Subcutaneous preadipocyte (primary cell): ENCODE results near the gene KHDC1L. TPM values are rescaled to one million over a fixed set of nuclear protein-coding genes. Genes with fewer than 3 reads are reported as not detected.

Experiments used
- total RNA-seq: library from RNA; depleted of rRNA; stranded (reverse); fragments of >200 nt; gene quantifications from 2 replicates; pipeline ENCODE4 v1.2.3, GENCODE V29; 2012

KHDC1L gene, protein sequence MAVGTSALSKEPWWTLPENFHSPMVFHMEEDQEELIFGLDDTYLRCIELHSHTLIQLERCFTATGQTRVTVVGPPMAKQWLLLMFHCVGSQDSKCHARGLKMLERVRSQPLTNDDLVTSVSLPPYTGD
- total RNA-seq, result not detected in 2 replicates

DNA sequence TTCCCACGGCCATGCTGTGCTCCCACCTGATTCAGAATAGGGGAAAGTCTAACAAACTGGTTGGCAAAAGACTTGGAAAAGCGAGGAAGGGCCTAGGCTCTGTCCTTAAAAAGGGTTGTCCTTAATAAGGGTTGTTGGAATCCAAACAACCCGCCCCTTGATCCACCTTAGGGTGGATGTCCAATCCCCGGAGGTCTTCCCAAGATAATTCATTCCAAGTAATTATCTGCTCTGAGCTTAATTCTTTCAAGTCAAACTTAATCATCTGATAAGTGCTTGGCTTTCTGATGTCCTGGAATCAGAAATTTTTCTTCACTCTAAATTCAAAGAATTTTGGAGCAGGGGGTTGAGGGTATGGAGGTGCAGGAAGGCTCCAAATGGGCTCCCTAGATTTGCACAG lies at the start of gene KHDC1L:
Gene KHDC1L, minus strand, starts transcription at position 101 of the 400 bp plus-strand sequence. Its CDS starts 88 bp downstream, at position 13.

DNA sequence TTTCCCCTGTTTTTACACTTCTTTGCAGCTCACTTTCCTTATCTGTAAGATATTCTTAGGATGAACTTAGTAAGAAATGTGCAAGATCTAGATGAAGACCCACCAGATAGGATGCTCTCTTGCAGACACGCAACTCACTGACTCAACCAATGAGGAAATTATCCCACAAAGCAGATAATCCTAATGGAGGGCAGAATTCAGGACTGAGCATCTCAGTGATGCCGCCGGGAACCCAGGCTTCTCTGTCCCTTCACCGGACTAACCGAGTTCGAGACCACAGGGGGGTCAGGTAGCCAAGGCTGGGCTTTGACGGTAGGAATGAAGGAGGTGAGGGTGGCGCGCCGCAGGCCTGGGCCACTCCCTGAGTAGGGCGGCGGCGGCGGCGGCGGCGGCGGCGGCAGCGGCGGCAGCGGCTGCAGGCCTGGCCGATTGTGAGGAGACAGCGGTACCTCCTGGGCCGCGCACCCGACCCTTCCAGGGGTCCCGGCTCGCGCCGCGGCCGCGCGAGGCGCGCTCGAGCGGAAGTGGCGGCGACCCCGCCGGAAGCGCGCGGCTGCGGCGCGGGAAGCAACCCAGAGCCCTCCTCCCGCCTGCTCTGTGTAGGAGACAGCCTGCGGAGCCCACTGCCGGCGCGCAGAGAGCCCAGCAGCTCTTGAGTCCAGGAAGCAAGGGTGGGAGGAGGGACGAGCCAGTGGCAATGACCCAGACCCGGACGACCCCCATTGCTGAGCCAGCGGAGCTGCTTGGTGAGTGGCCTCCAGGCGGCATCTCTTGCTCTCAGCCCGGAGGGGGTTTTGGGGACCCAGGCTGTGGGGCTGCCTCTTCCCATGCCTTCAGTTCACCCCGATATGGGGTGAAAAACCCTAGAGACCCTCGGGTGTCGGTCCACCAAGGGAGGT lies 37.6 kb upstream of the KHDC1L start, which contains the start of gene KHDC1:
Gene KHDC1, minus strand, starts transcription at position 526 of the 899 bp plus-strand sequence. CDS start 20,679 bp downstream, outside the sequence.

Other genes with a start within 250 kb of the KHDC1L start
- 2.5 and 2.6 TPM in 2 replicates for gene KHDC1, start 37.7 kb upstream of the KHDC1L start, total RNA-seq
- not detected in 2 replicates for gene DPPA5, start 128.8 kb upstream of the KHDC1L start, total RNA-seq
- not detected in 2 replicates for gene KHDC3L, start 137.2 kb upstream of the KHDC1L start, total RNA-seq
- not detected in 2 replicates for gene OOEP, start 144.4 kb upstream of the KHDC1L start, total RNA-seq
- 0.39 and 0.73 TPM in 2 replicates for gene DDX43, start 169.3 kb upstream of the KHDC1L start, total RNA-seq
- gene CGAS, start 226.8 kb upstream of the KHDC1L start, total RNA-seq, result 3.3 and 10.9 TPM in 2 replicates
- gene MTO1, start 236.2 kb upstream of the KHDC1L start, total RNA-seq, result 32.0 and 38.3 TPM in 2 replicates